ENCODE measurements around the gene APOC1.

DNA sequence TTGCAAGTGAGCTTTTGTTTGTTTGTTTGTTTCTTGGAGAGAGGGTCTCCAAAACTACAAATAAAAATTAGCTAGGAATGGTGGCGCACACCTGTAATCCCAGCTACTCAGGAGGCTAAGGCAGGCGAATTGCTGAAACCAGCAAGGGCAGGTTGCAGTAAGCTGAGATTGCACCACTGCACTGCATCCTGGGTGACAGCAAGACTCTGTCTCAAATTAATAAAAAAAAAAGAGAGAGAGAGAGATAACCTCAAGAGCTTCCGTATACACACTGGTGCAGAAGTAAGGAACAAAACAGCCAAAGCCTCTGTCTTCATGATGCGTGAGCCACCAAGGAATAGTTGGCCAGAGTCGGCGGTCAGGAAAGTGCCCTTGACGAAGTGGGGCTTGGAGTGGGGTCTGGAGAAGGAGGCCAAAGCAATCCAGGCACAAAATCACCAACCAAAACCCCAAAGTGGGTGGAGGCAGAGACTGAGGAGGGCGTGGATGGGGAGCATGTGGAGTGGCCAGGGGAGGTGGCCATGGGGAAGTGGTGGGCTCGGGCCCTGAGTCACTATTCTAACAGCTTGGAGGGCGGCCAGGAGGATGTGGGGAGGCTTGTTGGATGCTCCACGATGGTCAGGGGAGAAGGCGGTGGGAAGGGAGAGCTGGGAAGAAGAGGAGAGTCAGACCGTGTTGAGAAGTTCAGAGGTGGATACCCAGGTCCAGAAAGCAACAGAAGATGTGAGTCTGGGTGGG lies 44.5 kb upstream of the APOC1 start:
- TF ChIP-seq CTCF (conservative IDR thresholded peaks at IDR 0.05 in 1 of 2, IDR thresholded peaks at IDR 0.05 in 1 of 2; ENCODE audit: extremely low read depth in 1 of 2, insufficient read depth in 1 of 2, low read depth in 1 of 2, low read length in 2 of 2) = no peak
- no peak for TF ChIP-seq EZH2 (IDR thresholded peaks at IDR 0.05; ENCODE audit: borderline replicate concordance, low read length)

Measured in mammary epithelial cell (primary cell).